ENCODE data around the gene GPRC6A.

GPRC6A gene, protein sequence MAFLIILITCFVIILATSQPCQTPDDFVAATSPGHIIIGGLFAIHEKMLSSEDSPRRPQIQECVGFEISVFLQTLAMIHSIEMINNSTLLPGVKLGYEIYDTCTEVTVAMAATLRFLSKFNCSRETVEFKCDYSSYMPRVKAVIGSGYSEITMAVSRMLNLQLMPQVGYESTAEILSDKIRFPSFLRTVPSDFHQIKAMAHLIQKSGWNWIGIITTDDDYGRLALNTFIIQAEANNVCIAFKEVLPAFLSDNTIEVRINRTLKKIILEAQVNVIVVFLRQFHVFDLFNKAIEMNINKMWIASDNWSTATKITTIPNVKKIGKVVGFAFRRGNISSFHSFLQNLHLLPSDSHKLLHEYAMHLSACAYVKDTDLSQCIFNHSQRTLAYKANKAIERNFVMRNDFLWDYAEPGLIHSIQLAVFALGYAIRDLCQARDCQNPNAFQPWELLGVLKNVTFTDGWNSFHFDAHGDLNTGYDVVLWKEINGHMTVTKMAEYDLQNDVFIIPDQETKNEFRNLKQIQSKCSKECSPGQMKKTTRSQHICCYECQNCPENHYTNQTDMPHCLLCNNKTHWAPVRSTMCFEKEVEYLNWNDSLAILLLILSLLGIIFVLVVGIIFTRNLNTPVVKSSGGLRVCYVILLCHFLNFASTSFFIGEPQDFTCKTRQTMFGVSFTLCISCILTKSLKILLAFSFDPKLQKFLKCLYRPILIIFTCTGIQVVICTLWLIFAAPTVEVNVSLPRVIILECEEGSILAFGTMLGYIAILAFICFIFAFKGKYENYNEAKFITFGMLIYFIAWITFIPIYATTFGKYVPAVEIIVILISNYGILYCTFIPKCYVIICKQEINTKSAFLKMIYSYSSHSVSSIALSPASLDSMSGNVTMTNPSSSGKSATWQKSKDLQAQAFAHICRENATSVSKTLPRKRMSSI

DNA sequence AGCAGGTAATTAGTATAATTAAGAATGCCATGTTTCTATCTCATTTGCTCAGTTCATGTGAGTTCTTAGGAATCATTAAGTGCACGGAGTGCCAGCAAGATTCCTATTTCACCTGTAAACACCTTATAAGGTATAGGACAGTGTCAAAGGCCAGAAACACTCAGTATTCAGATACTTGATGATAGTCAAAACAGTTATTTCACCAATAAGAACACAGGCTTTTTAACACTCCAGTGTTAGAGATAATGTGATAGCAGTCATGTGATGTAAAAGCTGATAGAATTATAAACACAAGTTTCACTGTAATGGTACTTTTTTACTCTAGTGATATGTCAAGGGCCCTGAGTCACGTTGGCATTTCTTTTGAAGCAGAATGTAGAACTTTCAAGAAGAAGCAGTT, at the start of gene GPRC6A:
GPRC6A (minus strand) TSS at position 101 of the 400 bp plus-strand sequence; CDS start at position 31, 70 bp downstream.
- Histone ChIP-seq H3K4me1 (ENCODE audit: control insufficient read depth in 1 of 2, insufficient read depth in 2 of 2, low read length in 2 of 2) (no peaks in the 10 kb centered on the region), H3K9me3 (ENCODE audit: control insufficient read depth in 1 of 2, low read length in 2 of 2) (no peaks in the 10 kb centered on the region), H3K4me3 (ENCODE audit: low read depth in 1 of 2, low read length in 2 of 2) (no peak within 1 kb of the TSS), H3K27me3 (ENCODE audit: control insufficient read depth in 1 of 2, insufficient read depth in 2 of 2, low read length in 2 of 2) (no peaks in the 10 kb centered on the region), H3K9ac (ENCODE audit: low read depth in 1 of 2, low read length in 2 of 2) (no peak within 1 kb of the TSS), H3K36me3 (ENCODE audit: control insufficient read depth in 1 of 2, insufficient read depth in 2 of 2, low read length in 2 of 2) (no peaks in the 10 kb centered on the region), H3K27ac (ENCODE audit: low read depth, low read length) (no peak within 1 kb of the TSS)

DNA sequence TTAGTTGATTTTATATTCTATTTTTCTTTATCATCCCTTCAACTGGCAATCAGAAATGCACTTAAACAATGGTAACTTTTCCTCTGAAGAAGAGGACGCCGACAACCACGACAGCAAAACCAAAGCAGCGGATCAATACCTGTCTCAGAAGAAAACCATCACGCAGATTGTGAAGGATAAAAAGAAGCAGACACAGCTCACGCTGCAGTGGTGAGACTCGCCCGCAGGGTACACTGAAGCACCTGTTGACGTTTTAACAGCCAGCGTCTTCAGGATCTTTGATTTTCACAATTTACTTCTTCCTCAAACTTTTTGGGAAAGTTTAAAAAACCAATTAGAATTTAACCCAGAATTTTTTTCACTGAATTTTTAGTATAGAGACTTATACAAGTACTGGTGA, 48.9 kb upstream of the GPRC6A start:
- H3K9ac ChIP-seq (ENCODE audit: low read depth in 1 of 2, low read length in 2 of 2): no peak overlapping the region

DNA sequence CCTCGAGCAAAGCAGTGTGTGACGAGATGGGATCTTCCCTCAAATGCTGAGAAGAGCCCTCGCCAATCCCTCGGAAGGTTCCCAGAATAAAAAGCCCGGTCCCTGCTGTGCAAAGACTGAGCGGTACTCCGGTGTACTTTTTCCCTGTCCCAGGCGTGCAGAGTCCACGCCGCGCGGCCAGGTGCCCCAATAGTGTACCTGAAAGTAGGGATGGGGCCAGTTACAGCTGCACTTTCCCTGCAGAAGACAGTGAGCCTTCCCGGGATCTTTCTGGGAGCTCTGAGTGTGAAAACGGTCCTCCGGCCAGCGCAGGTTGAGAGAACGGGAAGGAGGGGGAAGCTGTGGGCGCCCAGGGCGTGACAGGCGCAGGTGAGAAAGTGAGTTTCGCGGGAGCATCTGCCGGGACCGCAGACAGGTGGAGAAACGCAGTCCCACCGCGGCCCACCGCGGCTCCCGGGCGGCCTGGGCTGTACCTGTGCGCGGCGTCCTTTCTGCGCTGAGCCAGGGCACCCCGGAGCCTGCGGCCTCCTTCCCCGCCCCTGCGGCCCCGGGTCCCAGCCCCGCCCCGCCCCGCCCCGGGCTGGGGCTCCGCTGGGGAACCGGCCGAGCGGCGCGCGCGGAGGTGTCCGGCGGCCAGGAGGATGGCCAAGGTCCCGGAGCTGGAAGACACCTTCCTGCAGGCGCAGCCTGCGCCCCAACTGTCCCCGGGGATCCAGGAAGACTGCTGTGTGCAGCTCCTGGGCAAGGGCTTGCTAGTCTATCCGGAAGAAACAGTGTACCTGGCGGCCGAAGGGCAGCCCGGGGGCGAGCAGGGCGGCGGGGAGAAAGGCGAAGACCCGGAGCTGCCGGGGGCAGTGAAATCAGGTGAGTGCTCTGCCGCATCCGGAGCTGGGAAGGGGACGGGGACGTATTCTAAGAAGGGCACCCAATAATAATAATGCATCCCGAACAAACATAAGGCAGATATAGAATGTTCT, 48.0 kb upstream of the GPRC6A start, which contains the start of gene RFX6:
RFX6 (plus strand) TSS at position 608 of the 977 bp plus-strand sequence; CDS start at position 642, 34 bp downstream.
- H3K4me1 ChIP-seq (ENCODE audit: control insufficient read depth in 1 of 2, insufficient read depth in 2 of 2, low read length in 2 of 2): no peaks in the 10 kb centered on the region
- H3K27ac ChIP-seq (ENCODE audit: low read depth, low read length): no peak within 1 kb of the TSS
- peaks cover 24 to 37% of the 10 kb centered on the region in 2 donors for H3K27me3 ChIP-seq (ENCODE audit: control insufficient read depth in 1 of 2, insufficient read depth in 2 of 2, low read length in 2 of 2)
- no peaks in the 10 kb centered on the region for H3K36me3 ChIP-seq (ENCODE audit: control insufficient read depth in 1 of 2, insufficient read depth in 2 of 2, low read length in 2 of 2)
- peak within 1 kb of the TSS; percentile 22 to 50 for H3K4me3 ChIP-seq (ENCODE audit: low read depth in 1 of 2, low read length in 2 of 2)
- peak within 1 kb of the TSS in 1 of 2 donors; percentile 6 for H3K9ac ChIP-seq (ENCODE audit: low read depth in 1 of 2, low read length in 2 of 2)
- H3K9me3 ChIP-seq (ENCODE audit: control insufficient read depth in 1 of 2, low read length in 2 of 2): no peaks in the 10 kb centered on the region

More for the DNA sequence above, 48.9 kb upstream of the GPRC6A start:
- Histone ChIP-seq H3K9me3 (ENCODE audit: control insufficient read depth in 1 of 2, low read length in 2 of 2) (no peaks in the 10 kb centered on the region), H3K36me3 (ENCODE audit: control insufficient read depth in 1 of 2, insufficient read depth in 2 of 2, low read length in 2 of 2) (no peaks in the 10 kb centered on the region), H3K27me3 (ENCODE audit: control insufficient read depth in 1 of 2, insufficient read depth in 2 of 2, low read length in 2 of 2) (peaks cover 24 to 37% of the 10 kb centered on the region in 2 donors), H3K27ac (ENCODE audit: low read depth, low read length) (no peak overlapping the region), H3K4me3 (ENCODE audit: low read depth in 1 of 2, low read length in 2 of 2) (peak overlapping the region in 1 of 2 donors; percentile 22), H3K4me1 (ENCODE audit: control insufficient read depth in 1 of 2, insufficient read depth in 2 of 2, low read length in 2 of 2) (no peaks in the 10 kb centered on the region)

DNA sequence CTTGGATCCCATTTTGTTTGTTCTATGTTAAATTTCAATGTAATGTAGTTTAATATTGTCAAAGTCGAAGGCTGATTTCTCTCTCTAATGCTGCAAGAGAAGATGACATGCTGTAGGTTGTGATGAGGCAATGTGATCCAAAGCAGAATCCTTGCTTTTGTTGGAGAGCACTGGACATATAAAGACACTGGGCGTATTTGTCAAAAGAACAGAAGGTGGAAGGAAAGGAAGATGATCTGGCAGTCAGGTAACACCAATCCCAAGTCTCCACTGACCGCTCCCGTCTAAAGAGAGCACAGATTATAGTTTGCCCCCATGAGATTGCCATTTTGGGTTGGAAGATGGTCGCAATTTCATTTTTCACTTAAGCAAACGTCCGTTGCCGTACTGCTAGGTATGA, 47.2 kb upstream of the GPRC6A start:
- no peaks in the 10 kb centered on the region for H3K9me3 ChIP-seq (ENCODE audit: control insufficient read depth in 1 of 2, low read length in 2 of 2)

DNA sequence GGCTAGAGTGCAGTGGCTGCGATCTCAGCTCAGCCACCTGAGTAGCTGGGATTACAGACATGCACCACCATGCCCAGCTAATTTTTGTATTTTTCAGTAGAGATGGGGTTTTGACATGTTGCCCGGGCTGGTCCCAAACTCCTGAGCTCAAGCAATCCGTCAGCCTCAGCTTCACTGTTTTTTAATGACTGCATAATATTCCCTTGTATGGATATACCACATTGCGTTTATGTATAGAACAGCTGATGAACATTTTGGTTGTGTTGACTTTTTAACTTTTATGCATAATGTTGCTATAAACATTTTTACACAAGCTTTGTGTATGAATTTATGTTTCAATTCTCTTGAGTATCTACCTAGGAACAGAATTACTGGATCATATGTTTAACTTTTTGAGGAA, 43.9 kb upstream of the GPRC6A start:
- Histone ChIP-seq H3K4me3 (ENCODE audit: low read depth in 1 of 2, low read length in 2 of 2) (no peak overlapping the region), H3K27me3 (ENCODE audit: control insufficient read depth in 1 of 2, insufficient read depth in 2 of 2, low read length in 2 of 2) (peaks cover 21 to 32% of the 10 kb centered on the region in 2 donors), H3K27ac (ENCODE audit: low read depth, low read length) (no peak overlapping the region), H3K9me3 (ENCODE audit: control insufficient read depth in 1 of 2, low read length in 2 of 2) (no peaks in the 10 kb centered on the region), H3K36me3 (ENCODE audit: control insufficient read depth in 1 of 2, insufficient read depth in 2 of 2, low read length in 2 of 2) (no peaks in the 10 kb centered on the region), H3K4me1 (ENCODE audit: control insufficient read depth in 1 of 2, insufficient read depth in 2 of 2, low read length in 2 of 2) (no peaks in the 10 kb centered on the region), H3K9ac (ENCODE audit: low read depth in 1 of 2, low read length in 2 of 2) (no peak overlapping the region)

More for the DNA sequence above, 47.2 kb upstream of the GPRC6A start:
- Histone ChIP-seq H3K27ac (ENCODE audit: low read depth, low read length) (no peak overlapping the region), H3K4me3 (ENCODE audit: low read depth in 1 of 2, low read length in 2 of 2) (no peak overlapping the region), H3K4me1 (ENCODE audit: control insufficient read depth in 1 of 2, insufficient read depth in 2 of 2, low read length in 2 of 2) (no peaks in the 10 kb centered on the region), H3K27me3 (ENCODE audit: control insufficient read depth in 1 of 2, insufficient read depth in 2 of 2, low read length in 2 of 2) (peaks cover 24 to 37% of the 10 kb centered on the region in 2 donors), H3K9ac (ENCODE audit: low read depth in 1 of 2, low read length in 2 of 2) (peak overlapping the region in 1 of 2 donors; percentile 6), H3K36me3 (ENCODE audit: control insufficient read depth in 1 of 2, insufficient read depth in 2 of 2, low read length in 2 of 2) (no peaks in the 10 kb centered on the region)

DNA sequence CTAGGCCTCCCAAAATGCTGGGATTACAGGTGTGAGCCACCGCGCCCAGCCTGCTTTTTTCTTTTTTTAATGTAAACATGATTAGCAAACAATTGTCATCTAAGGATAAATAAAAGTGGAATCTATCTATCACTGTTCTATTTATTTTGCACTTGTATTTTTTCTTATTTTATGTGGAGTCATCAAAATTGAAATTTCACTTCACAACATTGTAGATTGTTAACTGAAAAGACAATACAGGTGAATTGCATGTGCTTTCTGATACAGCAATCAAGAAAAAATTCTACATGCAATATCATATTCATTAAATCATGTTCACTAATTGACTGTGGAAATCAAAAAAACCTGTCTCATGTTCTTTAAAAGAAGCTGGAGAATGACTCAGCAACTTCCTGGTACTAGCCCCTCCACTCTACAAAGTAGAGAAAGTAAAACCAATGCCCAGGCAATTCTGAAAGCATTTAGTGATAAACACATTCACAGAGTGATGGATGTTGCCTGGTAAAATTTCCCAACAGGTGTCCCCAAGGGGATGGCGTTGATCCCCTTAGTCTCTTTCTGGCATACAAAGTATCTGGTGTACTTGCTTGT, 37.5 kb upstream of the GPRC6A start:
- H3K27ac ChIP-seq (ENCODE audit: low read depth, low read length): no peak overlapping the region
- H3K9me3 ChIP-seq (ENCODE audit: control insufficient read depth in 1 of 2, low read length in 2 of 2): no peaks in the 10 kb centered on the region
- H3K4me3 ChIP-seq (ENCODE audit: low read depth in 1 of 2, low read length in 2 of 2): no peak overlapping the region
- H3K4me1 ChIP-seq (ENCODE audit: control insufficient read depth in 1 of 2, insufficient read depth in 2 of 2, low read length in 2 of 2): no peaks in the 10 kb centered on the region
- no peaks in the 10 kb centered on the region for H3K27me3 ChIP-seq (ENCODE audit: control insufficient read depth in 1 of 2, insufficient read depth in 2 of 2, low read length in 2 of 2)
- no peak overlapping the region for H3K9ac ChIP-seq (ENCODE audit: low read depth in 1 of 2, low read length in 2 of 2)
- no peaks in the 10 kb centered on the region for H3K36me3 ChIP-seq (ENCODE audit: control insufficient read depth in 1 of 2, insufficient read depth in 2 of 2, low read length in 2 of 2)

DNA sequence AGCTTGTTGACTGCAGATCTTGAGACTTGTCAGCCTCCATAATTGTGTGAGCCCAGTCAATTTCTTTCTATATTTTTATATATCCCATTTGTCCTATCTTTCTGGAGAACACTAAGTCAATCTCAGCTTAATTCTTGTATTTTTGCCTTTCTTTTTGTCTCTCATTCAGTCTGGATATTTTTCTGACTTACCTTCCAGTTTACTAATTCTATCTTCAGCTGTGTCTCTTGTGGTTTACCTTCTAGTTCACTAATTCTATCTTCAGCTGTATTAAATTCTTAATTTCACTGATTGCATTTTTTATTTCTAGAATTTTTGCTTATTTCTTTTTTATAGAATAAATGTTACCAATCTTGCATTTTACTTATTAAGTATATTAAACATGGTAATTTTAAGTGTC, 30.4 kb upstream of the GPRC6A start:
- Histone ChIP-seq H3K9me3 (ENCODE audit: control insufficient read depth in 1 of 2, low read length in 2 of 2) (no peaks in the 10 kb centered on the region), H3K36me3 (ENCODE audit: control insufficient read depth in 1 of 2, insufficient read depth in 2 of 2, low read length in 2 of 2) (no peaks in the 10 kb centered on the region), H3K4me3 (ENCODE audit: low read depth in 1 of 2, low read length in 2 of 2) (no peak overlapping the region), H3K4me1 (ENCODE audit: control insufficient read depth in 1 of 2, insufficient read depth in 2 of 2, low read length in 2 of 2) (no peaks in the 10 kb centered on the region), H3K27me3 (ENCODE audit: control insufficient read depth in 1 of 2, insufficient read depth in 2 of 2, low read length in 2 of 2) (no peaks in the 10 kb centered on the region), H3K27ac (ENCODE audit: low read depth, low read length) (no peak overlapping the region), H3K9ac (ENCODE audit: low read depth in 1 of 2, low read length in 2 of 2) (no peak overlapping the region)

DNA sequence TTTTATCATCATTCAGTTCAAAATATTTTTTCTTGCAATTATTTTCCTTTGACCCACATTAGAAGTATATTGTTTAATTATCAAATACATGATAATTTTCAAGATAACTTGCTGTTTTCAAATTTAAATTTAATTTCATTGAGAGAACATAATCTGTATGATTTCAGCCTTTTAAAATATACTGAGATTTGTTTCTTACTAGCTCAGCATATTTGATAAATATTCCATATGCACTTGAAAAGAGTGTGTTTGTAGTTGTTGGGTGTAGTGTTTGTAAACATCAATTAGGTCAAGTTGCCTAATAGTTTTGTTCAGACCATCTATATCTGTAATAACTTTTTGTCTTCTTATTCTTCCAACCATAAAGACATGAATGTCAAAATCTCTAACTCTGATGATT, 29.2 kb upstream of the GPRC6A start:
- H3K9me3 ChIP-seq (ENCODE audit: control insufficient read depth in 1 of 2, low read length in 2 of 2): no peaks in the 10 kb centered on the region
- H3K36me3 ChIP-seq (ENCODE audit: control insufficient read depth in 1 of 2, insufficient read depth in 2 of 2, low read length in 2 of 2): no peaks in the 10 kb centered on the region
- no peaks in the 10 kb centered on the region for H3K27me3 ChIP-seq (ENCODE audit: control insufficient read depth in 1 of 2, insufficient read depth in 2 of 2, low read length in 2 of 2)
- H3K27ac ChIP-seq (ENCODE audit: low read depth, low read length): no peak overlapping the region
- H3K9ac ChIP-seq (ENCODE audit: low read depth in 1 of 2, low read length in 2 of 2): no peak overlapping the region
- no peaks in the 10 kb centered on the region for H3K4me1 ChIP-seq (ENCODE audit: control insufficient read depth in 1 of 2, insufficient read depth in 2 of 2, low read length in 2 of 2)
- H3K4me3 ChIP-seq (ENCODE audit: low read depth in 1 of 2, low read length in 2 of 2): no peak overlapping the region

DNA sequence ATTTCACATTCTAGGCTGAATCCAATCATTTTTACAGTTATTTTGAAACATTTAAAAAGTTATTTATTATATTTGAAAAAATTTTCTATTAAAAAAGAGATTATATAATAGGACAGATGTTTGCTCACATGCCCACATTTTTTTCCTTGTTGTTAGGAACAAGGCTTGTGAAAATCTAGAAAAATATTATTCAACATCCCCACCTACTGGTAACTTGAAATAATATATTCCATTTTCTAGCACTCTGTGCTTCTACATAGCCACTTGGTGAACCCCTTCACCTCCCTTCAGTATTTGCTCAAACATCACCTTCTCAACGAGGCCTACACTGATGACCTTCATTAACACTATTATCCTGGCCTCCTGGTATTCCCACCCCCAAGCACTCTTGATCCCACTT, 18.3 kb upstream of the GPRC6A start:
- Histone ChIP-seq H3K4me1 (ENCODE audit: control insufficient read depth in 1 of 2, insufficient read depth in 2 of 2, low read length in 2 of 2) (no peaks in the 10 kb centered on the region), H3K4me3 (ENCODE audit: low read depth in 1 of 2, low read length in 2 of 2) (no peak overlapping the region), H3K9me3 (ENCODE audit: control insufficient read depth in 1 of 2, low read length in 2 of 2) (no peaks in the 10 kb centered on the region), H3K27ac (ENCODE audit: low read depth, low read length) (no peak overlapping the region), H3K36me3 (ENCODE audit: control insufficient read depth in 1 of 2, insufficient read depth in 2 of 2, low read length in 2 of 2) (no peaks in the 10 kb centered on the region), H3K9ac (ENCODE audit: low read depth in 1 of 2, low read length in 2 of 2) (no peak overlapping the region), H3K27me3 (ENCODE audit: control insufficient read depth in 1 of 2, insufficient read depth in 2 of 2, low read length in 2 of 2) (no peaks in the 10 kb centered on the region)
